Activated CD8-positive, alpha-beta T cell treated with anti-CD3 and anti-CD28 coated beads for 36 hours (primary cell): ENCODE measurements around the gene GRM1. TPM values are rescaled to one million over a fixed set of nuclear protein-coding genes. Genes with fewer than 3 reads are reported as not detected.

ENCODE experiments used
- ATAC-seq: fragments of 200-7000 bp; cut with Tn5 transposase; one replicate; pipeline ENCODE4 v1.10.0; 2021; ENCODE audit warnings: mild to moderate bottlenecking, moderate library complexity
- CTCF ChIA-PET: fragments of 350-600 bp; sonication (Branson Sonifier 250); formaldehyde crosslinking; loops from one replicate; lab custom pipeline; 2021; ENCODE audit warnings: antibody characterized with exemption; lab: Charles Lee
- POLR2A ChIA-PET: fragments of 350-600 bp; sonication (Branson Sonifier 250); formaldehyde crosslinking; loops from one replicate; lab custom pipeline; 2021; ENCODE audit warnings: antibody characterized with exemption; lab: Charles Lee
- DNase-seq: peaks from one replicate; pipeline ENCODE4 v3.0.0-alpha.2; 2020
- H3K27ac Mint-ChIP-seq: one replicate; pipeline ENCODE4 v1.8.0; 2021; ENCODE audit warnings: mild to moderate bottlenecking, mixed read lengths
- H3K27me3 Mint-ChIP-seq: one replicate; pipeline ENCODE4 v1.8.0; 2021; ENCODE audit warnings: mixed read lengths
- H3K36me3 Mint-ChIP-seq: one replicate; pipeline ENCODE4 v1.8.0; 2021; ENCODE audit warnings: low read depth, mixed read lengths
- H3K4me1 Mint-ChIP-seq: one replicate; pipeline ENCODE4 v1.8.0; 2021; ENCODE audit warnings: low read depth, mixed read lengths
- H3K4me3 Mint-ChIP-seq: one replicate; pipeline ENCODE4 v1.8.0; 2021; ENCODE audit warnings: mild to moderate bottlenecking, moderate library complexity, mixed read lengths
- H3K9me3 Mint-ChIP-seq: one replicate; pipeline ENCODE4 v1.8.0; 2021; ENCODE audit warnings: mixed read lengths
- intact Hi-C: fragments of 100-400 bp; cut with micrococcal nuclease; formaldehyde crosslinking; loops from one replicate; pipeline ENCODE4 v1.10.0; 2022
- total RNA-seq, 2 experiments: library from RNA; stranded (reverse); gene quantifications; one replicate each; pipeline ENCODE4 v1.2.3, GENCODE V29; 2021
- TF ChIP-seq, protein P1 (sequence below): fragments of 200-600 bp; IDR thresholded peaks from one replicate; pipeline ENCODE4 v1.8.0; 2022; ENCODE audit warnings: antibody characterized with exemption, mild to moderate bottlenecking

The GRM1 gene
- total RNA-seq, 2 experiments from 2014 or later: not detected

DNA sequence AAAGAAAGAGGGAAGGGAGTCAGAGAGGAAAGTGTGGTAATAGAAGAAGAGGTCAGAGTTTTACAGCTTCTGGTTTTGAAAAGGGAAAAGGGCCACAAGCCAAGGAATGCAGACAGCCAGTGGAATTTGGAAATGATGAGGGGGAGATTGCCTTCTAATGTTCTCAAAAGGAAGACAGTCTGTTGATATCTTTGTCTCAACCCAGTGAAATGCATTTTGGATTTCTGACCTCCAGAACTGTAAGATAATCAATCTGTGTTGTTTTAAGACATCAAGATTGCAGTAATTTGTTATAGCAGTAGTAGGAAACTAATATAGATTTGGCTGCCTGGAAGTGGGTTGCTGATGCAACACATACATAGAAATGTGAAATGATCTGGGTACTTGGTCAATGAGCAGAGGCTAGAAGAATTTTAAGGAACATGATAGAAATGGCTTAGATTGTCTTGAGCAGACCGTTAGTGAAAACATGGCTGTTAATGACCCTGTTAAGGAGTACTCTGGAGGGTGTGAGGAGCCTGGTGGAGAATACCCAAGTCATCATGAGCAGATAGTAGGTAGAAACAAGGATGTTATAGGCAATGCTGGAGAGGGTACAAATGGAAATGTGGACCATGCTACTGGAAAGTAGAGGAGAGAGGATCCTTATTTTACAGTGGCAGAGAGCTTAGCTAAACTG, 259.0 kb downstream of the GRM1 start:
- H3K4me1 Mint-ChIP-seq: no peaks in the 10 kb centered on the region
- ATAC-seq (no peak), DNase-seq (no peak)
- TF ChIP-seq, protein P1, sequence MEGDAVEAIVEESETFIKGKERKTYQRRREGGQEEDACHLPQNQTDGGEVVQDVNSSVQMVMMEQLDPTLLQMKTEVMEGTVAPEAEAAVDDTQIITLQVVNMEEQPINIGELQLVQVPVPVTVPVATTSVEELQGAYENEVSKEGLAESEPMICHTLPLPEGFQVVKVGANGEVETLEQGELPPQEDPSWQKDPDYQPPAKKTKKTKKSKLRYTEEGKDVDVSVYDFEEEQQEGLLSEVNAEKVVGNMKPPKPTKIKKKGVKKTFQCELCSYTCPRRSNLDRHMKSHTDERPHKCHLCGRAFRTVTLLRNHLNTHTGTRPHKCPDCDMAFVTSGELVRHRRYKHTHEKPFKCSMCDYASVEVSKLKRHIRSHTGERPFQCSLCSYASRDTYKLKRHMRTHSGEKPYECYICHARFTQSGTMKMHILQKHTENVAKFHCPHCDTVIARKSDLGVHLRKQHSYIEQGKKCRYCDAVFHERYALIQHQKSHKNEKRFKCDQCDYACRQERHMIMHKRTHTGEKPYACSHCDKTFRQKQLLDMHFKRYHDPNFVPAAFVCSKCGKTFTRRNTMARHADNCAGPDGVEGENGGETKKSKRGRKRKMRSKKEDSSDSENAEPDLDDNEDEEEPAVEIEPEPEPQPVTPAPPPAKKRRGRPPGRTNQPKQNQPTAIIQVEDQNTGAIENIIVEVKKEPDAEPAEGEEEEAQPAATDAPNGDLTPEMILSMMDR: no peak
- intact Hi-C loops: no loop called here
- H3K4me3 Mint-ChIP-seq: no peak overlapping the region
- H3K27ac Mint-ChIP-seq: no peak overlapping the region
- POLR2A ChIA-PET: no interaction called here
- CTCF ChIA-PET: no interaction called here
- no peaks in the 10 kb centered on the region for H3K36me3 Mint-ChIP-seq
- no peaks in the 10 kb centered on the region for H3K27me3 Mint-ChIP-seq
- no peaks in the 10 kb centered on the region for H3K9me3 Mint-ChIP-seq

DNA sequence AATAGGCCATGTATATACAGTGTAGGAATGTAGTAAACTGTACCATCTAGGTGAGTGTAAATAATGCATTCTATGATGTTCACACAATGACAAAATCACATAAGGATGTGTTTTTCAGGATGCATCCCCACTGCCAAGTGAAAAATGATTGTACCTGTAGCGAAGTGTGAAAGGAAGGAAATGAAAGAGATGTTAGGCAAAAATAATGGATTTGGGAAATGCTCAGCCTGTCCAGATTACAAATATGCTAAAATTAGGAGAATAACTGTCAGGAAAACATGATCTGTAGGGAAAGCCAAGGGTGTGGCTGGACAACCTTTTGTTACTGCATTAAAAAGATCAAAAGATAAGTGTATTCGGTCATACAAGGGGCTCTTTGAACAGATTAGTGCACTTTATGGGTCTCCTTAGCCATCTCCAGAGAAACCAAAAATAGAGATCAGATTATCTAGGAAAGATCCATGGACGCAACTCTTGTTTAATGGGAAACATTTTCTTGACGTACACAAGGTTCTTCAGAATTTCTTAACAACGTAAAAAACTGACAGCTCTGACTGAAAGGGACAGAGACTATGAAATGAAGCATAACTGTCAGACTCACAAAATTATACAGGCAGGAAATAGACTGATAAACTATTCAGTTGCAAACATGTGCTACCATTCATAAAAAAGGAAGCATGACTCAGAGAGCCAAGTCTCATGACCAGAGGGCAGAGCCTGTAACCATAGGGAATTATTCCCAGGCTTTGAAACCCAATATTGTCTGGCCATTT, 261.1 kb downstream of the GRM1 start:
- no peaks in the 10 kb centered on the region for H3K9me3 Mint-ChIP-seq
- ChIA-PET POLR2A (no interaction called here), CTCF (no interaction called here)
- no peak overlapping the region for H3K27ac Mint-ChIP-seq
- DNase-seq: no peak
- no peaks in the 10 kb centered on the region for H3K27me3 Mint-ChIP-seq
- intact Hi-C loops: no loop called here
- no peaks in the 10 kb centered on the region for H3K36me3 Mint-ChIP-seq
- no peak for ATAC-seq
- H3K4me1 Mint-ChIP-seq: no peaks in the 10 kb centered on the region
- H3K4me3 Mint-ChIP-seq: no peak overlapping the region
- TF ChIP-seq, protein P1: no peak

DNA sequence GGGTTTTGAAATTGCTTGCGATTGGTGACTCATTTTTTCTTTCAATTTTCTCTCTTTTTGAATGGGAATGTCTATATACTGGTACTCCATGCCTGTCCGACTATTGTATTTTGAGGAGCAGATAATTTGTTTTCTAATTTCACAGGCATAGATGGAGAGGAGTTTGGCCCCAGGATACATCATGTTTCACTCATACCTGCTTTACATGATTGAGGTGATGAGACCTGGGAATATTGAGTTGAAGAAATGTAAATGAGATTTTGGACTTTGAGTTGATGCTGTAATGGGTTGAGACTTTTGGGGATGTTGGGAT, 261.7 kb downstream of the GRM1 start:
- ATAC-seq (no peak), DNase-seq (no peak)
- no peaks in the 10 kb centered on the region for H3K27me3 Mint-ChIP-seq
- CTCF ChIA-PET: no interaction called here
- POLR2A ChIA-PET: no interaction called here
- H3K36me3 Mint-ChIP-seq: no peaks in the 10 kb centered on the region
- no peaks in the 10 kb centered on the region for H3K4me1 Mint-ChIP-seq
- H3K9me3 Mint-ChIP-seq: no peaks in the 10 kb centered on the region
- no peak overlapping the region for H3K4me3 Mint-ChIP-seq
- H3K27ac Mint-ChIP-seq: no peak overlapping the region
- TF ChIP-seq, protein P1: no peak
- intact Hi-C loops: no loop called here

DNA sequence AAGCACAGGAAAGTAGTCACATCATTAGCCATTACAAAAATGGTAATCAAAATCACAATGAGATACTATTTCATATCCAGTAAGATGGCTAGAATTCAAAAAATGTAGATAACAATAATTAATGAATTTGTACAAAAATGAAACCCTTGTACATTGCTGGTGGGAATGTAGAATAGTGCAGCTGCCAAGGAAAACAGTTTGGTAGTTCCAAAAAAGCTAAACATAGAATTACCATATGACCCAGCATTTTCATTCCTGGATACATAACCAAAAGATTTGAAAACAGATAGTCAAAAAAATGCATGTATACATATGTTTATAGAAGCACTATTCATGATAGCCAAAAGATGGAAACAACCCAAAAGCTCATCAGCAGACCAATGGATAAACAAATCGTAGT, 263.6 kb downstream of the GRM1 start:
- TF ChIP-seq, protein P1: no peak
- Mint-ChIP-seq H3K4me1 (no peaks in the 10 kb centered on the region), H3K27ac (no peak overlapping the region), H3K27me3 (no peaks in the 10 kb centered on the region), H3K36me3 (no peaks in the 10 kb centered on the region), H3K9me3 (no peaks in the 10 kb centered on the region), H3K4me3 (no peak overlapping the region)
- intact Hi-C loops: no loop called here
- CTCF ChIA-PET: no interaction called here
- POLR2A ChIA-PET: no interaction called here
- ATAC-seq (no peak), DNase-seq (no peak)

DNA sequence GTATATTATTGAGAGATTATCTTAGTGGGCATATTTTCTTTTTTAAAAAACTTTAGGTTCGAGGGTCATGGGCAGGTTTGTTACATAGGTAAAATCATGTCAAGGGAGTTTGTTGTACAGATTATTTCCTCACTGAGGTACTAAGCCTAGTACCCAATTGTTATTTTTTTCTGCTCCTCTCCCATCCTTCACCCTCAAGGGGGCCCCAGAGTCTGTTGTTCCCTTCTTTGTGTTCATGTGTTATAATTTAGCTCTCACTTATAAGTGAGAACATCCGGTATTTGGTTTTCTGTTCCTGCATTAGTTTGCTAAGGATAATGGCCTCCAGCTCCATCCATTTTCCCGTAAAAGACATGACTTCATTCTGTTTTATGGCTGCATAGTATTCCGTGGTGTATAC, 266.8 kb downstream of the GRM1 start:
- peaks cover 6% of the 10 kb centered on the region for H3K27me3 Mint-ChIP-seq
- no peaks in the 10 kb centered on the region for H3K4me1 Mint-ChIP-seq
- H3K36me3 Mint-ChIP-seq: no peaks in the 10 kb centered on the region
- H3K4me3 Mint-ChIP-seq: no peak overlapping the region
- ChIA-PET CTCF (no interaction called here), POLR2A (no interaction called here)
- intact Hi-C loops: no loop called here
- H3K27ac Mint-ChIP-seq: no peak overlapping the region
- ATAC-seq (no peak), DNase-seq (no peak)
- TF ChIP-seq, protein P1: no peak
- no peaks in the 10 kb centered on the region for H3K9me3 Mint-ChIP-seq
